ENCODE measurements around the gene ZFAND2A.

DNA sequence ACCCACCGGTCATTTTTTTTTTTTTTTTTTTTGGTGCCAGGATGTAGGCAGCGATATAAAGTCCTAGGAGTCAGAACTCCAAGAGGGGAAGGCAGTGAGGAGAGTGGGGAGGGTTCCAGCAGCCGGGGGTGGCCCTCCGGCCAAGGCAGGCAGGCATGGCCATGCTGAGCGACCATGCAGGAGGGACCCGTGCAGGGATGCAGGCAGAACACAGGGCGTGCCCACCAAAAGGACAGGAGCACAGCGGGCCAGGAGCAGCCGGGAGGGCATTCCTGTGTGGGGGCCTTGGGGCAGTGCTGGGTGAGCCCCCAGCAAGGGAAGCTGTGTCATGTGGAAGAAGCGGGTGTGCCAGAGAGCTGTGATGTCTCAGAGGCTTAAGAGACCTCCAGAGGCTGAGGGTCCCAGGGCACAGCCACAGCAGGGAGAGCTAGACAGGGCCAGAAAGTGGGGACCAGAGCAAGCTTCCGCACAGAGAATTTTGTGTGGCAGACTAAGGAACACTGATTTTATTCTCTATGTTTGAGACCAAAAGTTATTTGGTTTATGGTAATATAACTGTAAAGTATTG, 5.7 kb downstream of the ZFAND2A start:
- TF ChIP-seq, protein P1, sequence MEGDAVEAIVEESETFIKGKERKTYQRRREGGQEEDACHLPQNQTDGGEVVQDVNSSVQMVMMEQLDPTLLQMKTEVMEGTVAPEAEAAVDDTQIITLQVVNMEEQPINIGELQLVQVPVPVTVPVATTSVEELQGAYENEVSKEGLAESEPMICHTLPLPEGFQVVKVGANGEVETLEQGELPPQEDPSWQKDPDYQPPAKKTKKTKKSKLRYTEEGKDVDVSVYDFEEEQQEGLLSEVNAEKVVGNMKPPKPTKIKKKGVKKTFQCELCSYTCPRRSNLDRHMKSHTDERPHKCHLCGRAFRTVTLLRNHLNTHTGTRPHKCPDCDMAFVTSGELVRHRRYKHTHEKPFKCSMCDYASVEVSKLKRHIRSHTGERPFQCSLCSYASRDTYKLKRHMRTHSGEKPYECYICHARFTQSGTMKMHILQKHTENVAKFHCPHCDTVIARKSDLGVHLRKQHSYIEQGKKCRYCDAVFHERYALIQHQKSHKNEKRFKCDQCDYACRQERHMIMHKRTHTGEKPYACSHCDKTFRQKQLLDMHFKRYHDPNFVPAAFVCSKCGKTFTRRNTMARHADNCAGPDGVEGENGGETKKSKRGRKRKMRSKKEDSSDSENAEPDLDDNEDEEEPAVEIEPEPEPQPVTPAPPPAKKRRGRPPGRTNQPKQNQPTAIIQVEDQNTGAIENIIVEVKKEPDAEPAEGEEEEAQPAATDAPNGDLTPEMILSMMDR (IDR thresholded peaks at IDR 0.05 in 4 of 5, conservative IDR thresholded peaks at IDR 0.05 in 1 of 5) = no peak
- no peak for TF ChIP-seq POLR2A (IDR thresholded peaks at IDR 0.05)

Data from gastrocnemius medialis (tissue), 4 donors.